Stomach (tissue), 9 donors: ENCODE measurements around the gene PTPN4. TPM values are rescaled to one million over a fixed set of nuclear protein-coding genes. Genes with fewer than 3 reads are reported as not detected.

Source experiments
- DNase-seq, 2 donors: peaks; one replicate each; pipeline versions ENCODE4 v3.0.0 to v3.0.0-alpha.2; 2013 to 2019
- H3K27ac ChIP-seq, 5 donors: fragments of 200-600 bp in 4 of 5; sonication (generic) in 4 of 5; one replicate each; pipeline ENCODE4 v1.5.1; 2013 to 2019; ENCODE audit warnings: mild to moderate bottlenecking in 1 of 5, moderate library complexity in 1 of 5
- H3K27me3 ChIP-seq, 3 donors: fragments of 200-600 bp; sonication (generic); one replicate each; pipeline ENCODE4 v1.5.1; 2017 to 2019; ENCODE audit warnings: mixed run types in 1 of 3
- H3K36me3 ChIP-seq, 4 donors: fragments of 200-600 bp; sonication (generic); 1 replicate in 3 of 4; 2 replicates in 1 of 4; pipeline ENCODE4 v1.5.1; 2016 to 2019
- H3K4me1 ChIP-seq, 4 donors: fragments of 200-600 bp; sonication (generic); one replicate each; pipeline ENCODE4 v1.5.1; 2016 to 2019
- H3K4me3 ChIP-seq, 4 donors: fragments of 200-600 bp; sonication (generic) in 3 of 4; one replicate each; pipeline ENCODE4 v1.5.1; 2016 to 2019; ENCODE audit warnings: mild to moderate bottlenecking in 1 of 4
- H3K9me3 ChIP-seq, 4 donors: fragments of 200-600 bp; sonication (generic); one replicate each; pipeline ENCODE4 v1.5.1; 2016 to 2019
- EP300 ChIP-seq: sonication (generic); formaldehyde crosslinking; IDR thresholded peaks from one replicate; pipeline ENCODE4 v1.6.1; 2017; ENCODE audit warnings: antibody characterized with exemption
- POLR2A ChIP-seq, 4 donors: fragments of 450-650 bp; IDR thresholded peaks; one replicate each; pipeline ENCODE4 v1.6.1; 2016; ENCODE audit warnings: antibody characterized with exemption in 4 of 4, control low read depth in 2 of 4, mild to moderate bottlenecking in 1 of 4, moderate library complexity in 1 of 4
- POLR2AphosphoS5 ChIP-seq, 3 donors: sonication (generic); formaldehyde crosslinking; IDR thresholded peaks; one replicate each; pipeline ENCODE4 v1.6.1; 2016; ENCODE audit warnings: antibody characterized with exemption in 3 of 3
- WGBS, 5 donors: extraction: QIAGEN DNeasy Blood & Tissue Kit in 3 of 5; methylation state at CpG; one replicate each; pipeline versions ENCODE4 v1.1.5 to v1.1.7; 2013 to 2018; 5-methylcytosine and 5-hydroxymethylcytosine counted together
- intact Hi-C: fragments of 100-400 bp; cut with DNase I; formaldehyde crosslinking; loops from one replicate; pipeline ENCODE4 v1.15.1; 2023; ENCODE audit warnings: low total_unique reads
- polyA plus RNA-seq, 3 donors: library from polyadenylated mRNA; stranded (reverse); fragments of 200-250 nt; gene quantifications; one replicate each; pipeline ENCODE4 v1.2.3, GENCODE V29; 2013
- total RNA-seq, 5 donors: library from RNA; depleted of rRNA; stranded (reverse); fragments of >200 nt; gene quantifications; one replicate each; pipeline versions ENCODE4 v1.1.0 to v1.2.3, GENCODE V29; 2014 to 2016
- TF ChIP-seq, protein P1 (sequence below), 7 experiments: fragments of 450-650 bp in 4 of 7; fragments of 200-600 bp in 3 of 7; sonication (generic) in 3 of 7; IDR thresholded peaks; one replicate each; pipeline ENCODE4 v1.5.1; 2016 to 2019; ENCODE audit warnings: antibody characterized with exemption in 7 of 7, control low read depth in 2 of 7, mild to moderate bottlenecking in 1 of 7
- donor health status: healthy with polysubstance abuse.
- donor health status: Bipolar disorder and iron deficiency.
- donor health status: healthy.

PTPN4 gene
- total and polyA plus RNA-seq, 8 donors = 2.9 to 450 (median 18.8) TPM

DNA sequence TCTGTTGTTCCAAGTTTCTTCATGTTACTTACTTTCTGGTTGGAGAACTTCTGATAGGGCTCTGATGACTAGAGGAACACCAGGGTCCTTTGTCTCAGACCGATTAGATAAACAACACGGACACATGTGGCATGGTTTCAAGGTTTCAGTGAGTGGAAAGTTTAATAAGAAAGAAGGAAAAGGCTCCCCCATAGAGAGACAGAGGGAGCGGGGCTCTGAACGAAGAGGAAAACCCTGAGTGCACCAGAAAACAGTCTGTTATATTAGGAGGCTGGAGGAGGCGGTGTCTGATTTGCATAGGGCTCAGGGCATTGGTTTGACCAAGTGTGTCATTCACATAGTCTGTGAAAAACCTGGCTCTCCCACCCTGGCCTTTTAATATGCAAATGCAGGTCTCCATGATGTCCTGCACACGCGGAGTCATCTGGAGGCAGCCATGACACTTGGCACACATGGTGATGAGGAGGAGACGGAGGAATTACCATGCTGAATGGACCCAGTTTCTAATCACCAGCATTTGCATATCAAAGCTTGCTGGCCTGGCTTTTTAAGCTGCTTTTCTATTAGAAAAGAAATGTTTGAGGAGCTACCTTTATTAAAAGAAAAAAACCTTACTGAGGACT is 94.2 kb downstream of the PTPN4 start:
- no peak overlapping the region for H3K4me3 ChIP-seq
- no peak for DNase-seq
- intact Hi-C loops = no loop called here
- no peaks in the 10 kb centered on the region for H3K36me3 ChIP-seq
- no peak overlapping the region for H3K27ac ChIP-seq
- WGBS, 5 donors = 93 to 98% (median 95%) methylated on average over 8 of the region's 8 CpGs
- H3K27me3 ChIP-seq = no peaks in the 10 kb centered on the region
- H3K9me3 ChIP-seq = peaks cover 4 to 30% (median 16%) of the 10 kb centered on the region in 4 donors
- no peak for TF ChIP-seq POLR2AphosphoS5 (IDR thresholded peaks at IDR 0.05)
- H3K4me1 ChIP-seq = peaks cover 0 to 5% (median 0%) of the 10 kb centered on the region in 4 donors

DNA sequence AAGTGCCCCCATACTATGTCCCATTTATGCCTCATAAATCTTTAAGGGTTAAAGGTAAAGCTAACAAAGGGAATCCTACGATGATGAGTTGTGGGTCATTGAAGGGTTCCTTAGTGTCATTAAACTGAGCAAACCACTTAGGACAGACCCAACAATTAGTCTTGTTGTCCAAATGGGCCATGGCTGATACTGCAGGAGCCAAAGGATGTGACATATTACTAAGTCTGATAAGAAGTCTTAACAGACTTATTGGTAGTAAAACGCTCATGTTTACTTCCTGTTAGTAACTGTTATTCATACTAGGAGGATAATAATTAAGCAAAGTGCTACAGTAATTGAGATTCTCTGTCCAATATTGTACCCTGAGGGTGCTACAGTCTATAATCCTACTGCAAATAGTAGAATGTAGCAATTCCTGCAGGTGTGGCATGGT is 96.8 kb downstream of the PTPN4 start:
- peaks cover 4 to 25% (median 13%) of the 10 kb centered on the region in 4 donors for H3K9me3 ChIP-seq
- H3K4me1 ChIP-seq = peaks cover 0 to 6% (median 0%) of the 10 kb centered on the region in 4 donors
- no peak overlapping the region for H3K4me3 ChIP-seq
- no peak for TF ChIP-seq EP300
- TF ChIP-seq POLR2AphosphoS5 (IDR thresholded peaks at IDR 0.05) = no peak
- TF ChIP-seq POLR2A (IDR thresholded peaks at IDR 0.05) = no peak
- TF ChIP-seq, protein P1, sequence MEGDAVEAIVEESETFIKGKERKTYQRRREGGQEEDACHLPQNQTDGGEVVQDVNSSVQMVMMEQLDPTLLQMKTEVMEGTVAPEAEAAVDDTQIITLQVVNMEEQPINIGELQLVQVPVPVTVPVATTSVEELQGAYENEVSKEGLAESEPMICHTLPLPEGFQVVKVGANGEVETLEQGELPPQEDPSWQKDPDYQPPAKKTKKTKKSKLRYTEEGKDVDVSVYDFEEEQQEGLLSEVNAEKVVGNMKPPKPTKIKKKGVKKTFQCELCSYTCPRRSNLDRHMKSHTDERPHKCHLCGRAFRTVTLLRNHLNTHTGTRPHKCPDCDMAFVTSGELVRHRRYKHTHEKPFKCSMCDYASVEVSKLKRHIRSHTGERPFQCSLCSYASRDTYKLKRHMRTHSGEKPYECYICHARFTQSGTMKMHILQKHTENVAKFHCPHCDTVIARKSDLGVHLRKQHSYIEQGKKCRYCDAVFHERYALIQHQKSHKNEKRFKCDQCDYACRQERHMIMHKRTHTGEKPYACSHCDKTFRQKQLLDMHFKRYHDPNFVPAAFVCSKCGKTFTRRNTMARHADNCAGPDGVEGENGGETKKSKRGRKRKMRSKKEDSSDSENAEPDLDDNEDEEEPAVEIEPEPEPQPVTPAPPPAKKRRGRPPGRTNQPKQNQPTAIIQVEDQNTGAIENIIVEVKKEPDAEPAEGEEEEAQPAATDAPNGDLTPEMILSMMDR (IDR thresholded peaks at IDR 0.05) = no peak
- no peaks in the 10 kb centered on the region for H3K36me3 ChIP-seq
- WGBS, 5 donors = 45 to 61% (median 48%) methylated on average over 2 of the region's 2 CpGs
- intact Hi-C loops = no loop called here
- no peaks in the 10 kb centered on the region for H3K27me3 ChIP-seq
- no peak overlapping the region for H3K27ac ChIP-seq
- no peak for DNase-seq

DNA sequence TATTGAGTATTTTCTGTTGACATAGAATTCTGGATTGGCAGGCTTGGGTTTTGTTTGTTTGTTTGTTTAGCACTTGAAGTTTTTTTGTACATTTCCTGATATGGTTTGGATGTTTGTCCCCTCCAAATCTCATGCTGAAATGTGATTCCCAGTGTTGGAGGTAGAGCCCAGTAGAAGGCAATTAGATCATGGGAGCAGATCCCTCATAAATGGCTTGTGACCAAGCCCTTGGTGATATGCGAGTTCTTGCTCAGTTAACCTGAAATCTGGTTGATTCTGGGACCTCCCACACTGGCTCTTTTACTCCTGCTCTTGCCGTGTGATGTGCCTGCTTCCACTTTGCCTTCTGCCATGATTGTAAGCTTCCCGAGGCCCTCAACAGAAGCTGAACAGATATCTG is 98.0 kb downstream of the PTPN4 start:
- Histone ChIP-seq H3K36me3 (no peaks in the 10 kb centered on the region), H3K27me3 (no peaks in the 10 kb centered on the region), H3K9me3 (peaks cover 0 to 12% (median 2%) of the 10 kb centered on the region in 4 donors), H3K4me1 (peaks cover 0 to 10% (median 0%) of the 10 kb centered on the region in 4 donors), H3K27ac (no peak overlapping the region), H3K4me3 (no peak overlapping the region)
- no peak for DNase-seq
- intact Hi-C loops = no loop called here
- no peak for TF ChIP-seq EP300
- no peak for TF ChIP-seq POLR2AphosphoS5 (IDR thresholded peaks at IDR 0.05)
- no peak for TF ChIP-seq POLR2A (IDR thresholded peaks at IDR 0.05)
- TF ChIP-seq, protein P1 (IDR thresholded peaks at IDR 0.05) = no peak
- WGBS, 5 donors = 83 to 90% (median 83%) methylated on average over 3 of the region's 3 CpGs

DNA sequence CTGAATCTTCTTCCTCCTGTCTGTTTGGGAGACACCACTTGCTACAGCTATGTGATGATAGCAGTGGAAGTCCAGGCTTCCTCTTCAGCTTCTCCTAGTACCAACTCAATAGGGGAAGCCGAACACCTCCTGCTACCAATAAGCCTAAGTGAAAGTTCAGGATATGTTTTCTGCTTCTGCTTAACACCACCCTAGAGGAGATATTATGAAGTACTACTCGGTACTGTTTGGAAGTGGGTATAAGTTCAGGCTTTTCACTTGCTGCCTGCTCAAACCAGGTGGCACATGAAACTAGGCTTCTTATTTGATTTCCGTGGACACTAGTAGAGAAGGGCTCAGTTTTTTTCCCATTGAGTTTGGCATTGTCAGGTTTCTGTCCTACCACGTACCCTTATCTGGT is 99.8 kb downstream of the PTPN4 start:
- no peak for DNase-seq
- Histone ChIP-seq H3K27ac (no peak overlapping the region), H3K9me3 (no peaks in the 10 kb centered on the region), H3K4me1 (peaks cover 0 to 10% (median 0%) of the 10 kb centered on the region in 4 donors), H3K36me3 (no peaks in the 10 kb centered on the region), H3K4me3 (no peak overlapping the region), H3K27me3 (no peaks in the 10 kb centered on the region)
- intact Hi-C loops = no loop called here
- WGBS, 5 donors = 78 to 93% (median 88%) methylated on average over 4 of the region's 4 CpGs
- TF ChIP-seq, protein P1 (IDR thresholded peaks at IDR 0.05) = no peak
- TF ChIP-seq POLR2A (IDR thresholded peaks at IDR 0.05) (no peak), POLR2AphosphoS5 (IDR thresholded peaks at IDR 0.05) (no peak), EP300 (no peak)

DNA sequence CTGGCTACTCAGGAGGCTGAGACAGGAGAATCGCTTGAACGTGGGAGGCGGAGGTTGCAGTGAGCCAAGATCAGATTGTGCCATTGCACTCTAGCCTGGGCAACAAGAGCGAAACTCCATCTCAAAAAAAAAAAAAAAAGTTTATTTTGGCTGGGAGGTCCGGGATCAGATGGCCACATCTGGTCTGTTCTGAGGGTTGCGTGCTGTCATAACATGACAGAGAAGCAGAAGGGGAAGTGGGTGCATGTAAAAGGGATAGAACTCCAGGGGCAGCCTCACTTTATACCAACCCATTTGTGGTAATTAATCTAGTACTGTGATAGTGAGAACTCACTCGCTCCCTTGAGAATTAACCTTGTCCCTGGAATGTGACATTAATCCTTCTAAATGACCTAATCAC is 101.2 kb downstream of the PTPN4 start:
- 74 to 83% (median 77%) methylated on average over 7 of the region's 7 CpGs for WGBS, 5 donors
- no peaks in the 10 kb centered on the region for H3K36me3 ChIP-seq
- TF ChIP-seq, protein P1 (IDR thresholded peaks at IDR 0.05) = no peak
- TF ChIP-seq POLR2A (IDR thresholded peaks at IDR 0.05) (no peak), EP300 (no peak), POLR2AphosphoS5 (IDR thresholded peaks at IDR 0.05) (no peak)
- intact Hi-C loops = no loop called here
- no peaks in the 10 kb centered on the region for H3K9me3 ChIP-seq
- peaks cover 0 to 10% (median 0%) of the 10 kb centered on the region in 4 donors for H3K4me1 ChIP-seq
- H3K27me3 ChIP-seq = no peaks in the 10 kb centered on the region
- H3K27ac ChIP-seq = no peak overlapping the region
- H3K4me3 ChIP-seq = no peak overlapping the region
- no peak for DNase-seq
